ENCODE data around the gene SLC22A17. TPM values are rescaled to one million over a fixed set of nuclear protein-coding genes. Genes with fewer than 3 reads are reported as not detected.

SLC22A17 gene
- total and polyA plus RNA-seq, 2 of the 13 experiments (the other 11 are each of a cell fraction or from before 2014, with no cell fraction given) = 0.95 to 1.1 TPM

DNA sequence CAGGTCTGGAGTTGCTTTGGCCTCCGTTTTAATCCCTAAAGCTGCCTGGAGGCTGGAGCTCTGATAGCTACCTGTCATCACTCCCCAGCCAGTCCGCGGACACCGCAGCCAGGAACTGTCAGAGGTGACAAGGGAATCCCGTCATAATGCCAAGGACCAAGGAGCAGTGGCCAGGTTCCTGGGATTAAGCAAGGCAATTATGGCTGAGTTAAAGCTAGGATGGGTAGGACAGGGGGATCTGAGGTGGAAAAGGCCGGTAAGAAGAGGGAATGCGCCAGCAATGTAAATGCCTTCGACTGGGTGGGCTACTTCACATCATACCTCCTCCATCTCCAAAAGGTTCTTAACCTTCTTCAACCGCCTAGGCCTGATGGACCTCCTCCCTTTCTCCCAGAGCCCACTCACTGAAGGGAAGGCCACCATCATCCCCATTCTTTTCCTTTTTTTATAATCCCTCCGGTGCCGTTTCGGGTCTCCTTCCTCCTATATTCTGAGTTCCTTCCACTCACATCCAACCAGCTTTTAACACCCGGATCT, 51.9 kb downstream of the SLC22A17 start (continued):
- TF ChIP-seq IRX3 (CRISPR knock-in tag; IDR thresholded peaks at IDR 0.05; ENCODE audit: borderline replicate concordance, low read depth) (no peak), ZFAT (CRISPR knock-in tag; conservative IDR thresholded peaks at IDR 0.05) (no peak), ZNF30 (CRISPR knock-in tag; IDR thresholded peaks at IDR 0.05) (no peak), HNRNPK (IDR thresholded peaks at IDR 0.05; ENCODE audit: low read depth, low read length, poor library complexity, severe bottlenecking) (peak; percentile 1), TEAD3 (CRISPR knock-in tag; optimal IDR thresholded peaks at IDR 0.05; ENCODE audit: borderline replicate concordance) (peak; percentile 58), KLF11 (CRISPR knock-in tag; IDR thresholded peaks at IDR 0.05) (no peak), ZNF136 (CRISPR knock-in tag; IDR thresholded peaks at IDR 0.05; ENCODE audit: low read depth) (0 out of 2 replicates have a peak, but pooled peaks have one; percentile 6), KLF6 (CRISPR knock-in tag; IDR thresholded peaks at IDR 0.05) (no peak), MEF2D (CRISPR knock-in tag; IDR thresholded peaks at IDR 0.05) (peak; percentile 4; the same call in 1 of the 2 replicates), SMAD9 (CRISPR knock-in tag; IDR thresholded peaks at IDR 0.05) (peak; percentile 77; the same call in 1 of the 2 replicates), ATAD3A (CRISPR knock-in tag; IDR thresholded peaks at IDR 0.05) (0 out of 2 replicates have a peak, but pooled peaks have one; percentile 53), ZZZ3 (CRISPR knock-in tag; IDR thresholded peaks at IDR 0.05; ENCODE audit: borderline replicate concordance) (peak; percentile 75; the same call in 1 of the 2 replicates), ZNF225 (CRISPR knock-in tag; IDR thresholded peaks at IDR 0.05) (peak; percentile 50; the same call in 1 of the 2 replicates), FOSL2 (CRISPR knock-in tag; IDR thresholded peaks at IDR 0.05) (0 out of 2 replicates have a peak, but pooled peaks have one; percentile 8), ZFP41 (CRISPR knock-in tag; IDR thresholded peaks at IDR 0.05; ENCODE audit: borderline replicate concordance) (no peak), ZKSCAN8 (CRISPR knock-in tag; IDR thresholded peaks at IDR 0.05; ENCODE audit: borderline replicate concordance) (no peak), MTF1 (CRISPR knock-in tag; IDR thresholded peaks at IDR 0.05) (no peak), ZNF253 (CRISPR knock-in tag; IDR thresholded peaks at IDR 0.05; ENCODE audit: borderline replicate concordance) (peak; percentile 51; the same call in 1 of the 2 replicates), U2AF1 (optimal IDR thresholded peaks at IDR 0.05; ENCODE audit: low read depth, low read length) (peak; percentile 14), FOXO1 (CRISPR knock-in tag; IDR thresholded peaks at IDR 0.05) (peak; percentile 47; the same call in 1 of the 2 replicates), SSRP1 (CRISPR knock-in tag; IDR thresholded peaks at IDR 0.05) (0 out of 2 replicates have a peak, but pooled peaks have one; percentile 19), KAT7 (CRISPR knock-in tag; IDR thresholded peaks at IDR 0.05; ENCODE audit: borderline replicate concordance) (0 out of 2 replicates have a peak, but pooled peaks have one; percentile 17), ZNF781 (CRISPR knock-in tag; IDR thresholded peaks at IDR 0.05; ENCODE audit: borderline replicate concordance, not compliant biosample characterization) (peak; percentile 10)
- TF ChIP-seq, protein P1, sequence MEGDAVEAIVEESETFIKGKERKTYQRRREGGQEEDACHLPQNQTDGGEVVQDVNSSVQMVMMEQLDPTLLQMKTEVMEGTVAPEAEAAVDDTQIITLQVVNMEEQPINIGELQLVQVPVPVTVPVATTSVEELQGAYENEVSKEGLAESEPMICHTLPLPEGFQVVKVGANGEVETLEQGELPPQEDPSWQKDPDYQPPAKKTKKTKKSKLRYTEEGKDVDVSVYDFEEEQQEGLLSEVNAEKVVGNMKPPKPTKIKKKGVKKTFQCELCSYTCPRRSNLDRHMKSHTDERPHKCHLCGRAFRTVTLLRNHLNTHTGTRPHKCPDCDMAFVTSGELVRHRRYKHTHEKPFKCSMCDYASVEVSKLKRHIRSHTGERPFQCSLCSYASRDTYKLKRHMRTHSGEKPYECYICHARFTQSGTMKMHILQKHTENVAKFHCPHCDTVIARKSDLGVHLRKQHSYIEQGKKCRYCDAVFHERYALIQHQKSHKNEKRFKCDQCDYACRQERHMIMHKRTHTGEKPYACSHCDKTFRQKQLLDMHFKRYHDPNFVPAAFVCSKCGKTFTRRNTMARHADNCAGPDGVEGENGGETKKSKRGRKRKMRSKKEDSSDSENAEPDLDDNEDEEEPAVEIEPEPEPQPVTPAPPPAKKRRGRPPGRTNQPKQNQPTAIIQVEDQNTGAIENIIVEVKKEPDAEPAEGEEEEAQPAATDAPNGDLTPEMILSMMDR (CRISPR knock-in tag; IDR thresholded peaks at IDR 0.05) = 0 out of 2 replicates have a peak, but pooled peaks have one; percentile 13
- TF ChIP-seq, protein P2, sequence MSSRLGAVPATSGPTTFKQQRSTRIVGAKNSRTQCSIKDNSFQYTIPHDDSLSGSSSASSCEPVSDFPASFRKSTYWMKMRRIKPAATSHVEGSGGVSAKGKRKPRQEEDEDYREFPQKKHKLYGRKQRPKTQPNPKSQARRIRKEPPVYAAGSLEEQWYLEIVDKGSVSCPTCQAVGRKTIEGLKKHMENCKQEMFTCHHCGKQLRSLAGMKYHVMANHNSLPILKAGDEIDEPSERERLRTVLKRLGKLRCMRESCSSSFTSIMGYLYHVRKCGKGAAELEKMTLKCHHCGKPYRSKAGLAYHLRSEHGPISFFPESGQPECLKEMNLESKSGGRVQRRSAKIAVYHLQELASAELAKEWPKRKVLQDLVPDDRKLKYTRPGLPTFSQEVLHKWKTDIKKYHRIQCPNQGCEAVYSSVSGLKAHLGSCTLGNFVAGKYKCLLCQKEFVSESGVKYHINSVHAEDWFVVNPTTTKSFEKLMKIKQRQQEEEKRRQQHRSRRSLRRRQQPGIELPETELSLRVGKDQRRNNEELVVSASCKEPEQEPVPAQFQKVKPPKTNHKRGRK (CRISPR knock-in tag; IDR thresholded peaks at IDR 0.05) = peak; percentile 0; the same call in 1 of the 2 replicates
- TF ChIP-seq, protein P3, sequence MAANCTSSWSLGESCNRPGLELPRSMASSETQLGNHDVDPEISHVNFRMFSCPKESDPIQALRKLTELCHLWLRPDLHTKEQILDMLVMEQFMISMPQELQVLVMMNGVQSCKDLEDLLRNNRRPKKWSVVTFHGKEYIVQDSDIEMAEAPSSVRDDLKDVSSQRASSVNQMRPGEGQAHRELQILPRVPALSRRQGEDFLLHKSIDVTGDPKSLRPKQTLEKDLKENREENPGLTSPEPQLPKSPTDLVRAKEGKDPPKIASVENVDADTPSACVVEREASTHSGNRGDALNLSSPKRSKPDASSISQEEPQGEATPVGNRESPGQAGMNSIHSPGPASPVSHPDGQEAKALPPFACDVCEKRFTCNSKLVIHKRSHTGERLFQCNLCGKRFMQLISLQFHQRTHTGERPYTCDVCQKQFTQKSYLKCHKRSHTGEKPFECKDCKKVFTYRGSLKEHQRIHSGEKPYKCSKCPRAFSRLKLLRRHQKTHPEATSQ (CRISPR knock-in tag; IDR thresholded peaks at IDR 0.05; ENCODE audit: borderline replicate concordance) = no peak
